Muscle of arm (tissue), 12 donors: Measurements from ENCODE around the gene FMN1. TPM values are rescaled to one million over a fixed set of nuclear protein-coding genes. Genes with fewer than 3 reads are reported as not detected.
"Not testable (repeated sequence)": the region's sequence is repeated elsewhere in the genome, so short reads cannot be mapped to it uniquely, and the experiment has no call there.

Experiments used
- DNase-seq: peaks from one replicate; pipeline ENCODE4 v3.0.0-alpha.2; 2013
- polyA plus RNA-seq, 12 donors: library from polyadenylated mRNA; unstranded; fragments of 120-200 nt; gene quantifications; one replicate each; pipeline ENCODE4 v1.2.1, GENCODE V29; 2013; ENCODE audit not compliant: insufficient read length in 12 of 12

Gene FMN1
- polyA plus RNA-seq, 12 donors: 1.2 to 4.2 (median 2.2) TPM; not detected in 1

- DNase-seq: no peak
Observed at GRCh38 chr15:33089878-33090757, 104.4 kb downstream of the FMN1 start.

- DNase-seq: no peak
Observed at GRCh38 chr15:33089165-33089877, 105.2 kb downstream of the FMN1 start.

DNA sequence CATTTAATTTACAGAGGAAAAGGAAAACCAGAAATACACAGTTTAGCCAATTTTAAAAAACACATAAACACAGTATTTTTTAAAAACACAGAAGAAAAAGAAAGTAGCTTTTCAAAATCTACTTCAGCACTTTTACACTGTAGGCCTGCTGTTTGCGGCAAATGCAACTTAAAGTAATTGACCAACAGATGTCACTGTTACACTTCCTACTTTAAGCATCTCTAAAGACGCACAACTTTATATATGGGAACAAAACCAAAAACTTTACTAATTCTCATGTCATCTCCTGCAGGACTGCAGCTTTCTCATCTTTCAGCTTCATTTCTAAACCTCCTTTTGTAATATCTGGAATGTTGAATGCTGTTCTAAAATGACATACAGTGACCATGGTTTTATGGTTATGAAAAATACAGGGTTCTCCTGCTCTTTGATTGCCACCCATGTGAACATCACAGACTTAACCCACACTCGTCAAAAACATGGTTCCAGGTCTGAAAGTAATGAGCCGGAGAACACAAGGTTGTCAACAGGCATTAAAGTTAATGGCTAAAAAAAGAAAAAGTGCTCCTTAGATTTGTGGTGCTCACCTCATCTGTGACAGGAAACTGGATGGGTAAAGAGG is 107.9 kb downstream of the FMN1 start:
- DNase-seq: peak; percentile 77

GRCh38 chr15:33084661-33085060 is 109.9 kb downstream of the FMN1 start:
- DNase-seq: no peak

DNA sequence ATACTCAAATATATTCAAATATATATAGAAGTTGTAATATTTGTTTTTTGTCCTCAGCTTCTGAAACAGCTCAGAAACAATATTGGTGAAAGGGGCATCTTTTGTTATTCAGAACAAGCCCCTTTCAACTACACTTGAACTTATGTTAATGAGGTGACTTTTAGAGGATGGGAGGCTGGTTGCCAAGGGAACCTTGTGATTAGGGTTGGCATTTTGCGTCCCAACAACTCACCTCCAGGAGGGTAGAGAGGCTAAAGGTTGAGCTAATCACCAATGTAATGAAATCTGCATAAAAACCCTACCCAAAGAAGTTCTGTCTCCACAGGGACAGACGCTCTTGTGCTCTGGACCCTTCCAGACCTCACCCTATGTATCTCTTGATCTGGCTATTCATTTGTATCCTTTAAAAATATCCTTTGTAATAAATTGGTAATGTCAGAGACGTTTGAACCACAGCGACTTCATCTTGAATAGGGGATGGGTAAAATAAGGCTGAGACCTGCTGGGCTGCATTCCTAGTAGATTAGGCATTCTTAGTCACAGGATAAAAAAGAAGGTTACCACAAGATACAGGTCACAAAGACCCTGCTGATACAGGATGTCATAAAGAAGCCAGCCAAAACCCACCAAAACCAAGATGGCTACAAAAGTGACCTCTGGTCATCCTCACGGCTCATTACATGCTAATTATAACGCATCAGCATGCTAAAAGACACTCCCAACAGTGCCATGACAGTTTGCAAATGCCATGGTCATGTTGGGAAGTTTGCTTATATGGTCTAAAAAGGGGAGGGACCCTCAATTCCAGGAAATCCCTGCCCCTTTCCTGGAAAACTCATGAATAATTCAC is 111.1 kb downstream of the FMN1 start:
- no peak for DNase-seq

DNA sequence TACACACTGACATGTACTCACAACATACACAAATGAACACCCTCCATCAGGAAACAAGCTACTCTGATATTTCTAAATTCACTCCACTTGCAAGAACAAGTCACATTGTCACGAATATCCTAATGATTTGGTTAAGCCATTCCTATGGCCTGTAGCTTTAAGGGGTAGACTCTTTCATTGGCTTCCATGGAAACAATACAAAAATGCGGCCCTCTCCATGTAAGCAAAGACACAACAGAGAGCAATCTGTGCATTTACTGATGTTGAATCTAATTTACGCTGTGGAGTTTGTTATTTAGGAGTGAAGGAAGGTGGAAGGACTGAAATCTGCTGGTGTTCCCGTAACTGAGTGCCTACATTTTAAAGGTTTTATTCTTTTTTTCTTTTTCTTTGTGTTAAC is 114.5 kb downstream of the FMN1 start:
- no peak for DNase-seq

DNA sequence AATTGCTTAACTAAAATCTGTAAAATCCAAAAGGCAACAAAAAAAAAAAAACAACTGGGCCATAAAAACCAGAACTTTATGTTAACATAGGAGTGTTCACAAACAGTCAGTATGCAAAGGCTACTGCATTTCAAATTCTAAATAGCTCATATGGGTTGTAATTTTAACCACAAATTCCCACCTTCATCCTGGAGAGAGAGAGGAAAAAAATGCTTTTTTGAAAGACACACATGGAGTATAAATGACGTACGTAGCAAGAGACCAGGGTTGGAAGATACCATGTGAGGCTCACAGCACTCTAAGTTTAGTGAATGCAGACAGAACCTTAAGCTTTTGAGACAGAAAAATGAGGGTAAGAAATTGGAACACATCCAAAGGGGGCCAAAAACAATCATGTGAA is 115.9 kb downstream of the FMN1 start:
- no peak for DNase-seq

DNA sequence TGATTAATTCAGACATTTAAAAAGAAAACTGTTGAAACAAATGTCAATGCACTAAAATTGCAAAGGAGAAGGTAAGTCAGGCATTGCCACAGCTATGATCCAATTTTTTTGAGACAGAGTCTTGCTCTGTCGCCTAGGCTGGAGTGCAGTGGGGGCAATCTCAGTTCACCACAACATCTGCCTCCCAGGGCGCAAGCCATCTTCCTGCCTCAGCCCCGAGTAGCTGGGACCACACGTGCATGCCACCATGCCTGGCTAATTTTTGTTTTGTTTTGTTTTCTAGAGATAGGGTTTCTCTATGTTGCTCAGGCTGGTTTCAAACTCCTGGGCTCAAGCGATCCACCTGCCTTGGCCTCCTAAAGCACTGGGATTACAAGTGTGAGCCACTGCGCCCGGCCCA is 117.6 kb downstream of the FMN1 start:
- DNase-seq: no peak

- DNase-seq: no peak
Observed at GRCh38 chr15:33074942-33075341, 119.6 kb downstream of the FMN1 start.

DNA sequence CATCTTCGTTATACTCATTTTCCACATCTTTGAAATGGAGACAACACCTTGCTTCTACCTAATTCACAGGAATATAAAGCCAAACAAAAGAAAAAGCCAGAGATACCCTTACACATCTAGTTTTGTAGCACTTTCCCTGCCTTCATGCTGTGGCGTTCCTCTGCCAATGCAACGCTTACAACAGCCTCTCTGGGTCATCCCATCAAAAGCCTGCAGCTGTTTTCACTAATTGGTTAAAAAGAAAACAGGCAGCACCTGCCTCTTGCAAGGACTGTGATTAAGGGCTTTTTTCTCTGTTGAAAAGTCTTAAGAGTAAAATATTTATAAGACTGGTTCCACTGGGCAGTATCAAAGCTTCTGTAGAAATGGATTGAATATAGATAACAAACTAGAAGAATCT is 120.3 kb downstream of the FMN1 start:
- no peak for DNase-seq

DNA sequence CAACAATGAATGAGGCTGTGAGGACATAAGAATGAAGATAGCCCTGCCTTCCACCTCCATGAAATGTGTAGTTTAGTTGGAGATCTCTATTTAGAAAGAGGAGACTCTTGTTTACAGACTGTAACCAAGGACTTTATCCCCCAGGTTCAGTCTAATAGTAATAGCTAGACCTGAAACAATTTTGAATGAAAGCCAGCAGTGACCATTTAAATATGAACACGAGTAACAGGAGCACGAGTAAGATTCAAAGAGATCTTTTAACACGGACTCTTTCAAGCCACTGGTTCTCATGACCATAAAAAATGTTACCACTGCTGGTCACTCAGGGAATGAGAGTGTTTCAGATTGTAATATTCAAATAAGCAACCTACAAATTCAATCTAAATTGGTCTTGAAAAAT is 123.1 kb downstream of the FMN1 start:
- no peak for DNase-seq

GRCh38 chr15:33069903-33070302 is 124.6 kb downstream of the FMN1 start:
- not testable (repeated sequence) for DNase-seq

DNA sequence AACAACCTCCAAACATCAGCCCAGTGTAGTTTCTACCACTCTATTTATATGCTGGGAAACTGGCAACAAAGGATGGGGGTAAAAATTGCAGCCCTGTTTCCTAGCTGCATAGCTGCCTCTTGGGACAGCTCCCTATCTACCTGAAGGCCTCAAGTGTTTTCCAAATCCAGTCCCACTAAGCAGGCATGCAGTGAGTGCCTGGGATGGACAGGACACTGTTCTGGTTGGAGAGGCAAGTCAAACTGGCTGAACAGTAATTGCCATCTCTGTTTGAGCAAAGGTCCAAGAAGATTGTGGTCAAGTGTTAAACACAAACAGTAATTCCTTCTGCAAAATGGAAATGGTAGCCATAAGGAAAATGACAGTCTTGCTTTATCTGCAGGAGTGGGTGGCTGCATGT is 125.4 kb downstream of the FMN1 start:
- DNase-seq: no peak

- no peak for DNase-seq
Observed at GRCh38 chr15:33068511-33068990, 126.0 kb downstream of the FMN1 start.

- no peak for DNase-seq
Observed at GRCh38 chr15:33068007-33068481, 126.5 kb downstream of the FMN1 start.

DNA sequence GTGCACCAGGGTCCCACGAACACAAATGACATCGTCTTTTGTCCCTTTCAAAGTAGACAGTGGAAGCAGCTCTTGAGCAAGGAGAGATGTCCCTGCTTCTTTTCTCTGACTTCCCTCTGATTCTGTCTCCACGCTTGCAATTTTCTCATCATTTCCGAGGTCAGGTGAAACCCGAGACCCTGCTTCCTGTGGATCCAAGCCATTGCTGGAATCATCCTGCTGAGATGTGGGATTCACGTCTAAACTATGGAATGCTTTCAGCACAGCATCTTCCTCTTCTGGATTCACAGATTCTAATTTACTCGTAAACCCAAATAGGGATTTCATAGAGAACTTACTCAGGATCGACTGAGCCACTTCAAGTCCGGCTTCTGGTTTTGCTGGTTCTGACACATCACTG is 127.1 kb downstream of the FMN1 start:
- DNase-seq: peak; percentile 9

GRCh38 chr15:33066584-33066983 is 127.9 kb downstream of the FMN1 start:
- no peak for DNase-seq

DNA sequence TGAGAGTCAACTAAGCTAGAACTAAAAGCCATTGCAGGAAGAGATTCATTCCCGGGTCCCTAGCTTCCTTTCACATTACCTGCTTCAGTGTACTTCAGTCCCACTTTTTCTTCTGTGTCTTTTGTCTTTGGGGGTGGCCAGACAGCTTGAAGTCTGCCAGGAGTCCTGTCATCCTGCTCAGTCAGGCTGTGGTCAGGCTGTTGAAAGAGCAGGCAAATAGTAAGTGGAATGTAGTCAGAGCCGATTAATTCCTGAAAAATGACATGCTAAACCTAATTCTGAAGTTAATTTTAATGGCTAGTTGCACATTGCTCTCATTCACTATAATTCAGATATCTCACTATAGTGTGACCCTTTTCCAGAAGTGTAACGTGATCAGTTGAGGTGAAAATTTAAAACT is 129.6 kb downstream of the FMN1 start:
- no peak for DNase-seq

- DNase-seq: peak; percentile 24
Observed at GRCh38 chr15:33059184-33059583, 135.3 kb downstream of the FMN1 start.

DNA sequence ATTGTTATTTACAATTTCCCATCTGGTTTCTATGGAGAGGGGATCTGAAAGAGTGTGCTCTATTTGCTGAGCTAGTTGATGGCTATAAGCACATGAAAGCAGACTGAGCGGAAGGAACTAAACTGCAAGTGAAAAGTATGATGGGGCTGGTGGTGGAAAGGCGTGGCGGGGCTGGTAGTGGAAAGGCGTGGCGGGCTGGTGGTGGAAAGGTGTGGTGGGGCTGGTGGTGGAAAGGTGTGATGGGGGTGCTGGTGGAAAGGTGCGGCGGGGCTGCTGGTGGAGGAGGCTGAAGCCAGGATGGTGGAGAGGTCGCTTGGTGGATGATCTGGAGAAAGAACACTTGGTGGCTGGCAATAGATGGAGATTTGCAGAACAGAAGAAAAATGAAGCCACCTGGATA is 136.7 kb downstream of the FMN1 start:
- DNase-seq: no peak

- DNase-seq: no peak
Observed at GRCh38 chr15:33055962-33056361, 138.6 kb downstream of the FMN1 start.

DNA sequence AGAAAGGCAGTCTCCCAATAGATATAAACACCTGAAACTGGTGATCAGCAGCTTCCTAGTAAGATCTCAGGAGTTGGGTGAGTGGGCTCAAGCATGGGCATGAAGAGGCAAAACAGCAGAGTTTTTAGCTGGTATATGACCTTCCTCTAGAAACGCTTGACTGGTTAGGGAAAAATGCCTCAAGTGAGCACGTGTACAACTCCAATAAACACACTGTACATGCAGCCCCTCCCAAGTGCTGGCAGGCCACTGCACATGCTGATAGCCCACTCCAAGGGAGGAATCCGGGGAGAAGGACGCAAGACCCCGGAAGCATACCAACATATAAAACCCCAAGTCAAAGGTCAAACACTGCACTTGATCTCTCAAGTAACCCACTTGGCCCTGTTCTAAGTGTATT is 143.0 kb downstream of the FMN1 start:
- no peak for DNase-seq
